HEK293 (cell line): ENCODE measurements around the gene NCK1.
"Not testable (repeated sequence)": the region's sequence is repeated elsewhere in the genome, so short reads cannot be mapped to it uniquely, and the experiment has no call there.

Source experiments
- CTCF ChIA-PET: fragments of 350-600 bp; formaldehyde crosslinking; extraction: SDS; loops from one replicate; lab custom pipeline; 2021; ENCODE audit warnings: antibody characterized with exemption; lab: Yijun Ruan, JAX
- POLR2A ChIA-PET: fragments of 300-600 bp; formaldehyde crosslinking; extraction: SDS; loops from one replicate; lab custom pipeline; 2020; ENCODE audit warnings: antibody characterized with exemption, inconsistent platforms; lab: Yijun Ruan, JAX
- H3K27ac ChIP-seq: fragments of 200-500 bp; sonication (Bioruptor generic); 2 replicates; pipeline ENCODE4 v1.5.1; 2014; ENCODE audit warnings: low read depth, low read length, control low read depth, inconsistent platforms; ENCODE audit errors: extremely low read depth
- H3K36me3 ChIP-seq, 2 experiments: fragments of 200-500 bp in 1 of 2; sonication (Bioruptor generic) in 1 of 2; 1 replicate in 1 of 2; 2 replicates in 1 of 2; pipeline ENCODE4 v1.5.1; 2014 to 2017; ENCODE audit warnings: inconsistent platforms in 2 of 2, low read length in 2 of 2; ENCODE audit not compliant: control insufficient read depth in 2 of 2, insufficient read depth in 1 of 2
- H3K4me1 ChIP-seq: fragments of 200-500 bp; sonication (Bioruptor generic); 2 replicates; pipeline ENCODE4 v1.5.1; 2014; ENCODE audit warnings: mild to moderate bottlenecking, low read length, inconsistent platforms; ENCODE audit not compliant: control insufficient read depth, insufficient read depth
- H3K4me3 ChIP-seq: 2 replicates; pipeline ENCODE4 v1.5.1; 2011; ENCODE audit warnings: low read depth, mild to moderate bottlenecking, control low read depth, low read length, moderate library complexity
- H3K9me3 ChIP-seq: fragments of 200-500 bp; sonication (Bioruptor generic); 2 replicates; pipeline ENCODE4 v1.5.1; 2014; ENCODE audit warnings: low read depth, low read length, inconsistent platforms; ENCODE audit not compliant: control insufficient read depth, insufficient read depth
- BCL11A ChIP-seq: fragments of 450-650 bp; formaldehyde crosslinking; IDR thresholded peaks from 2 replicates; pipeline ENCODE4 v1.5.1; 2016; ENCODE audit warnings: low read depth, missing biosample characterization, missing genetic modification characterization
- GLIS1 ChIP-seq: fragments of 450-650 bp; formaldehyde crosslinking; IDR thresholded peaks from 2 replicates; pipeline ENCODE4 v1.5.1; 2016; ENCODE audit warnings: missing biosample characterization, missing genetic modification characterization
- WT1 ChIP-seq: fragments of 450-650 bp; formaldehyde crosslinking; IDR thresholded peaks from 2 replicates; pipeline ENCODE4 v1.5.1; 2016; ENCODE audit warnings: missing biosample characterization, missing genetic modification characterization
- ZNF121 ChIP-seq: fragments of 450-650 bp; formaldehyde crosslinking; IDR thresholded peaks from 2 replicates; pipeline ENCODE4 v1.5.1; 2016; ENCODE audit warnings: missing biosample characterization, missing genetic modification characterization
- ZNF174 ChIP-seq: fragments of 450-650 bp; formaldehyde crosslinking; IDR thresholded peaks from 2 replicates; pipeline ENCODE4 v1.5.0; 2017; ENCODE audit warnings: missing biosample characterization, mild to moderate bottlenecking, missing genetic modification characterization
- ZNF184 ChIP-seq: fragments of 450-650 bp; IDR thresholded peaks from 2 replicates; pipeline ENCODE4 v1.5.1; 2018; ENCODE audit warnings: missing biosample characterization, mild to moderate bottlenecking, missing genetic modification characterization
- ZNF2 ChIP-seq: fragments of 450-650 bp; formaldehyde crosslinking; IDR thresholded peaks from 2 replicates; pipeline ENCODE4 v1.5.1; 2016; ENCODE audit warnings: missing biosample characterization, missing genetic modification characterization
- ZNF266 ChIP-seq: fragments of 450-650 bp; formaldehyde crosslinking; IDR thresholded peaks from 2 replicates; pipeline ENCODE4 v1.5.1; 2016; ENCODE audit warnings: missing biosample characterization, missing genetic modification characterization, low read depth
- ZNF37A ChIP-seq: fragments of 450-650 bp; IDR thresholded peaks from 2 replicates; pipeline ENCODE4 v1.5.1; 2018; ENCODE audit warnings: missing biosample characterization, missing genetic modification characterization
- ZNF510 ChIP-seq: fragments of 450-650 bp; formaldehyde crosslinking; IDR thresholded peaks from 2 replicates; pipeline ENCODE4 v1.5.1; 2018; ENCODE audit warnings: mild to moderate bottlenecking, missing genetic modification characterization, missing biosample characterization; ENCODE audit not compliant: insufficient replicate concordance
- ZNF529 ChIP-seq: fragments of 450-650 bp; formaldehyde crosslinking; IDR thresholded peaks from 2 replicates; pipeline ENCODE4 v1.5.1; 2017; ENCODE audit warnings: missing genetic modification characterization, missing biosample characterization; ENCODE audit not compliant: insufficient replicate concordance
- ZNF558 ChIP-seq: fragments of 450-650 bp; formaldehyde crosslinking; IDR thresholded peaks from 2 replicates; pipeline ENCODE4 v1.5.1; 2016; ENCODE audit warnings: missing biosample characterization, missing genetic modification characterization
- ZNF585B ChIP-seq: fragments of 450-650 bp; formaldehyde crosslinking; IDR thresholded peaks from 2 replicates; pipeline ENCODE4 v1.5.1; 2016; ENCODE audit warnings: missing biosample characterization, missing genetic modification characterization
- ZNF600 ChIP-seq: fragments of 450-650 bp; formaldehyde crosslinking; IDR thresholded peaks from 2 replicates; pipeline ENCODE4 v1.5.1; 2016; ENCODE audit warnings: missing biosample characterization, missing genetic modification characterization
- ZNF658 ChIP-seq: fragments of 450-650 bp; formaldehyde crosslinking; IDR thresholded peaks from 2 replicates; pipeline ENCODE4; 2016; ENCODE audit warnings: missing biosample characterization, missing genetic modification characterization
- ZNF670 ChIP-seq: fragments of 450-650 bp; formaldehyde crosslinking; IDR thresholded peaks from 2 replicates; pipeline ENCODE4 v1.5.1; 2016; ENCODE audit warnings: missing biosample characterization, missing genetic modification characterization, low read depth
- ZNF776 ChIP-seq: fragments of 450-650 bp; formaldehyde crosslinking; IDR thresholded peaks from 2 replicates; pipeline ENCODE4 v1.5.0; 2017; ENCODE audit warnings: missing biosample characterization, missing genetic modification characterization, borderline replicate concordance
- ZNF830 ChIP-seq: fragments of 450-650 bp; IDR thresholded peaks from 2 replicates; pipeline ENCODE4 v1.5.0; 2018; ENCODE audit warnings: missing biosample characterization, missing genetic modification characterization, low read depth, mild to moderate bottlenecking, moderate library complexity
- TF ChIP-seq, protein P1 (sequence below): fragments of 450-650 bp; formaldehyde crosslinking; IDR thresholded peaks from 2 replicates; pipeline ENCODE4 v1.5.1; 2017; ENCODE audit warnings: missing biosample characterization, missing genetic modification characterization
- TF ChIP-seq, protein P2 (sequence below): fragments of 450-650 bp; formaldehyde crosslinking; IDR thresholded peaks from 2 replicates; pipeline ENCODE4 v1.5.1; 2017; ENCODE audit warnings: missing biosample characterization, mild to moderate bottlenecking, missing genetic modification characterization, moderate library complexity
- TF ChIP-seq, protein P3 (sequence below): fragments of 450-650 bp; formaldehyde crosslinking; IDR thresholded peaks from 2 replicates; pipeline ENCODE4 v1.5.1; 2016; ENCODE audit warnings: missing biosample characterization, missing genetic modification characterization

Gene NCK1

DNA sequence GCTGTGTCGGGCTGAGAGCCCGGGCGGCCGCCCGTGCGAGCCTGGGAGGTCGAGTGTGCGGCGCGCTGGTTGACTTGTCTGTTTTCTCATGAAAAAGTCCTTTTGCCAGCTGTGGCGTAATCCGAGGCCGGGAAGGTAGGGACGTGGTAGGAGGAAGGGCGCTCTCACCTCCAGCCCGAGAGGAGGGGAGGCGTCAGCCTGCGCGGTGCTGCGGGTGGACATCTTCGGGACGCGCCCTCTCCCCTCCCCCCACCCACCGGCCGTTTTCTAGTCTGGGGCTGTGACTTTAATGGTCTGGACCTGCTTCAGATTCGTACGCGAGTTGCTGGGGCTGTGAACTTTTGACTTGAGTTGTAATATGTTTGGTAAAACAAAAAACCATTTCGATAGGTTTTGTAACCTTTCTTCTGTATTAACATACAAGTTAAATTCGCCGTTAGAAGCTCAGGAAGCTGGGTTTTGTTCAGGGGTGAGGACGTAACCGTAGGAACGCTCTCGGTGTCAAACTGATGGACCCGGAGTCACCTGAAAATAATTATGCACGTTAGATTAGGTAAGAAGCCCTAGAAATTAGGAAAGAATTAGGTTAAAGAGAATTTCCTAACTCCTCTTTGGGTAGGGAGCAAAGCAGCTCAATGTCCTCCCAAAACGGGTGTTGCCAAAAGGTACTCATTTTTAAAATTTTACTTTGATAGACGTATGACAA lies 762 bp downstream of the NCK1 start (continued):
- TF ChIP-seq, protein P1, sequence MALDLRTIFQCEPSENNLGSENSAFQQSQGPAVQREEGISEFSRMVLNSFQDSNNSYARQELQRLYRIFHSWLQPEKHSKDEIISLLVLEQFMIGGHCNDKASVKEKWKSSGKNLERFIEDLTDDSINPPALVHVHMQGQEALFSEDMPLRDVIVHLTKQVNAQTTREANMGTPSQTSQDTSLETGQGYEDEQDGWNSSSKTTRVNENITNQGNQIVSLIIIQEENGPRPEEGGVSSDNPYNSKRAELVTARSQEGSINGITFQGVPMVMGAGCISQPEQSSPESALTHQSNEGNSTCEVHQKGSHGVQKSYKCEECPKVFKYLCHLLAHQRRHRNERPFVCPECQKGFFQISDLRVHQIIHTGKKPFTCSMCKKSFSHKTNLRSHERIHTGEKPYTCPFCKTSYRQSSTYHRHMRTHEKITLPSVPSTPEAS (tag by site-specific recombination): no peak

DNA sequence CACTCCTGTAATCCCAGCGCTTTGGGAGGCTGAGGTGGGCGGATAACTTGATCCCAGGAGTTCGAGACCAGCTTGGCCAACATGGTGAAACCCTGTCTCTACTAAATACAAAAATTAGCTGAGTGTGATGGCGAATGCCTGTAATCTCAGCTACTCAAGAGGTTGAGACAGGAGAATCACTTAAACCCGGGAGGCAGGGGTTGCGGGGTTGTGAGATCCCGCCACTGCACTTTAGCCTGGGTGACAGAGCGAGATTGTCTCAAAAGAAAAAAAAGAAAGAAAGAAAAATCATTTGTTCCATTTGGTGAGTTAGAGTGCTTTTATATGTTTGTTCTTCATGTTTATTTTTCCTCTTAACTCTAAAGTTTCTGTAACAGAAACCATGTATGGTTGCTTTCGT lies 7.3 kb downstream of the NCK1 start:
- Histone ChIP-seq H3K4me1 (no peaks in the 10 kb centered on the region), H3K27ac (no peak overlapping the region), H3K36me3 (peaks cover 3 to 17% of the 10 kb centered on the region in 2 experiments; a peak in 2 of 3 replicates), H3K9me3 (no peaks in the 10 kb centered on the region; the same call in 1 of the 2 replicates), H3K4me3 (no peak overlapping the region)
- POLR2A ChIA-PET: no interaction called here
- TF ChIP-seq ZNF37A (tag by site-specific recombination) (no peak), ZNF184 (tag by site-specific recombination) (no peak), WT1 (tag by site-specific recombination) (no peak), ZNF174 (no peak), ZNF529 (tag by site-specific recombination) (no peak), ZNF776 (tag by site-specific recombination) (no peak), ZNF585B (no peak), ZNF266 (tag by site-specific recombination) (no peak), ZNF670 (tag by site-specific recombination) (no peak), GLIS1 (tag by site-specific recombination) (no peak), ZNF558 (tag by site-specific recombination) (no peak), ZNF658 (tag by site-specific recombination) (no peak), ZNF510 (tag by site-specific recombination) (no peak), ZNF2 (no peak), ZNF830 (tag by site-specific recombination) (no peak), ZNF121 (tag by site-specific recombination) (no peak), ZNF600 (tag by site-specific recombination) (no peak), BCL11A (tag by site-specific recombination) (no peak)
- TF ChIP-seq, protein P2, sequence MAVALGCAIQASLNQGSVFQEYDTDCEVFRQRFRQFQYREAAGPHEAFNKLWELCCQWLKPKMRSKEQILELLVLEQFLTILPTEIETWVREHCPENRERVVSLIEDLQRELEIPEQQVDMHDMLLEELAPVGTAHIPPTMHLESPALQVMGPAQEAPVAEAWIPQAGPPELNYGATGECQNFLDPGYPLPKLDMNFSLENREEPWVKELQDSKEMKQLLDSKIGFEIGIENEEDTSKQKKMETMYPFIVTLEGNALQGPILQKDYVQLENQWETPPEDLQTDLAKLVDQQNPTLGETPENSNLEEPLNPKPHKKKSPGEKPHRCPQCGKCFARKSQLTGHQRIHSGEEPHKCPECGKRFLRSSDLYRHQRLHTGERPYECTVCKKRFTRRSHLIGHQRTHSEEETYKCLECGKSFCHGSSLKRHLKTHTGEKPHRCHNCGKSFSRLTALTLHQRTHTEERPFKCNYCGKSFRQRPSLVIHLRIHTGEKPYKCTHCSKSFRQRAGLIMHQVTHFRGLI (tag by site-specific recombination): no peak
- TF ChIP-seq, protein P3, sequence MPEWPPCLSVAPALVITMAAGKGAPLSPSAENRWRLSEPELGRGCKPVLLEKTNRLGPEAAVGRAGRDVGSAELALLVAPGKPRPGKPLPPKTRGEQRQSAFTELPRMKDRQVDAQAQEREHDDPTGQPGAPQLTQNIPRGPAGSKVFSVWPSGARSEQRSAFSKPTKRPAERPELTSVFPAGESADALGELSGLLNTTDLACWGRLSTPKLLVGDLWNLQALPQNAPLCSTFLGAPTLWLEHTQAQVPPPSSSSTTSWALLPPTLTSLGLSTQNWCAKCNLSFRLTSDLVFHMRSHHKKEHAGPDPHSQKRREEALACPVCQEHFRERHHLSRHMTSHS: no peak
- CTCF ChIA-PET: no interaction called here

DNA sequence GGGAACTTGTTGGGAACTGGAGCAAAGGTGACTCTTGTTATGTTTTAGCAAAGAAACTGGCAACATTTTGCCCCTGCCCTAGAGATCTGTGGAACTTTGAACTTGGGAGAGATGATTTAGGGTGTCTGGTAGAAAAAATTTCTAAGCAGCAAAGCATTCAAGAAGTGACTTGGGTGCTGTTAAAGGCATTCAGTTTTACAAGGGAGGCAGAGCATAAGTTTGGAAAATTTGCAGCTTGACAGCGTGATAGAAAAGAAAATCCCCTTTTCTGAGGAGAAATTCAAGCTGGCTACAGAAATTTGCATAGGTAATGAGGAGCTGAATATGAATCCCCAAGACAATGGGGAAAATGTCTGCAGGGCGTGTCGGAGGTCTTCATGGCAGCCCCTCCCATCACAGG lies 10.2 kb downstream of the NCK1 start:
- H3K4me3 ChIP-seq, POLR2A ChIA-PET, H3K4me1 ChIP-seq, H3K27ac ChIP-seq, H3K9me3 ChIP-seq, CTCF ChIA-PET: not testable (repeated sequence)
- H3K36me3 ChIP-seq: peaks cover 3 to 17% of the 10 kb centered on the region in 2 experiments; a peak in 2 of 3 replicates
